GM18867 (cell line): Measurements from ENCODE around the gene PAPPA.

Experiments used
- ATAC-seq: cut with Tn5 transposase; IDR thresholded peaks from one replicate; pipeline ENCODE4 v1.9.1; 2021; ENCODE audit warnings: mild to moderate bottlenecking, moderate library complexity; ENCODE audit not compliant: unreplicated experiment

PAPPA gene

DNA sequence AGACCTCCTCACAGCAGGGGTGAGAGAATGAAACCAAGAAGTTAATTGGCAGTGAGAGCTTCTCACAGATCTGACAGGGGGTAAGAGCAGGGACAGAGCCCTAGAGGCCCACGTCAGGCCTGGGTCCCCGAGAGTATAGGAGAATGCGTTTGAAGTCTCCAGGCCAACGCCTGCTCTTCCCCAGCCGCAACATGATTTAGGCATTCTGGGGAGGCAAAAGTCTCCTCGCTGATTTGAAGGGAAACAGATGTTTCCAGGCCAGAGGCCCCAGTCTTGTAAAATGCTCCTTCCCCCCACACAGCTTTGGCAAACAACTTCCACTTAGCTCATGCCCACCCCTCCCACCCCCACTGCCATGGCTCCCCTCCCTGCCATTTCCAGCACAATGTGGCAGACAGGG is 294.3 kb downstream of the PAPPA start:
- no peak for ATAC-seq

DNA sequence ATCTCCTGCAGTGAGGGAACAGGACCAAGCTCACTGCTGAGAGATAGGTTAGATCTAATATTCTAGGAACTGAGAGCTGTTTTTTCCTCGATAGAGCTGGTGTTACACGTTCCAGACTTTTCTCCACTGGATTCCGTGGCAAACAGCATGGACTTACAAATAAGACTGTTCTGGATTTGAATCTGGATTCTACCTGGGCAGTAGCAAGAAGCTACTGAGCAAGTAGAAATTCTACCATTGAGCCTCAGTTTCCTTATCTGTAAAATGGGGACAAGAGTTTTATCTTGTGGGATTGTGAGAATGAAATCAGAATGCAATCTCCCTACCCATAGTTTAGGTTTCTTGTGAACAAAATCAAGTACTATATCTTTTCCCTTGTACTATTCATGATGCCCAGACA is 294.8 kb downstream of the PAPPA start:
- ATAC-seq = no peak

DNA sequence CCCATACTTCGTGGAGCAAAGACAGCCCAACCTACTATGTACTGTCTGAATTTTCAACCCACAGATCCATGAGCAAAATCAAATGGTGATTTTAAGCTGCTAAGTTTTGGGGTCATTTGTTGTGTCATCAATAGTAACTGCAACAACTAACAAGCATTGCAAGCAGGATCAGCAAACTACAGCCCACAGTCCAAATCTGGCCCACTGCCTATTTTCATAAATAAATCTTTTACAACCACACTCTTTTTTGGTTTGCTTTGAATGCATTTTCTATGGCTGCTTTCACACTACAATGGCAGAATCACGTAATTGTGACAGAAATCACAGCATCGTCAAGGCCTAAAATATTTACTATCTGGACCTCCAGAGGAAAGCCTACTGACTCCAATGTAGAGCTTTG is 296.4 kb downstream of the PAPPA start:
- ATAC-seq = no peak

DNA sequence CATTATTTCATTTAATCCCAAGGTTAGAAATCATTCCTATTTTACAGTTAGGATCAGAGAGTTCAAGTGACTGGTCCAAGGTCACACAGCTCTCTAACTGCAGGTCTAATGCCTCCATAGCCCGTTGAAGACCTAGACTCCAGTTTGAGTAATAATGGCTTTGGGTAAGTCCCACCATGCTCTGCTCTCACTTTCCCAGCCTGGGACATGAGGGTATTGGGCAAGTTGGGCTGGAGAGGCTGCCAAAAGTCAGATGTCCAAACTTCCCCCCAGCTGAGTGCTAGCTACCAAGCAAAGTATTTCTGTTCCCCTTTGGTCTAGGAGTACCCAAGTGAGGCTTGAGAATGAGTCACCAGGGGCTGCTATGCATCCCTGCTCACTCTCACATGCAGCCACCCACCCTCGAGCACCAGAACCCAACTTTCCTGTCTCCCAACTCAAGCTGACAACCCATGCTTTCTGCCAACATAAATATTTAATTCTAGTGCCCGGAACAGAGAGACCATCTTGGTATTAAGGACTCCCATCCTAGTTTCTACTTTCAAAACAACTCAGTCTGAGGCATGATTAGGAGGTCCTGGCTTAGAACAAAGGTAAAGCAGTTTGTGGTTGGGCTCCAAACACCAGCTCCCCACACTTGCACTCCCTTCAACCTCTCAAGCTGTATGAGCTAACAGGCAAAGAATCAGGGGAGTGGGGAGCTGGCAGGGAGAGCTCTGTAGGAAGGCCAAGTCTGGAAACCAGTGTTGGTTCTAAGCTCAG is 297.0 kb downstream of the PAPPA start:
- peak; percentile 87 for ATAC-seq

DNA sequence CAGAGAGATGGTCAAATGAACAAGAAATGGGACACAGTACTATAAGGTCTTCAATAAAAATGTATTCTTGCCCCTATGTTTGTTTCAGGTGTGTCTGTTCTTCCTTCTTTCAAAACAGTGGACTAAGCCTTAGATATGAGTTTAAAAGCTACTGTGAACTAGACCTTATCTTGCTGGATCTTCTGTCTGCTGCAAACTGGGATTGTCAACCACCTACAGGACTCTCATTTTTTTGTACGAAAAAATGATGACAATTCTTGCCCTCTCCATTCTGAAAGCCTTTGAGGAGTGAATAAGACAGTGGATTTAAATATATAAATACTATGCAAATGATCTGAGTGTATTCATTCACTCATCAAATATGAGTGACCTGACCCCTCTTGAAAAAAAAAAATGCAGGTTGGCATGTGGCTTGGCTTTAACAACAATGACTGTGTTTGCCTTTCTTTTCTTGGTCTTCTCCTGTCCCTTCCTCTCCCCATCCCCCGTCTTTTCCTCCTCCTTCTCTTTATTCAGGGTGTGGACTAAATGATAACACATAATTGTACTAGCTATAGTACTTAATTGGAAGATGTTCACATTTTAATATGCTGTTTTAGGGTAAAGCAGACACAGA is 298.0 kb downstream of the PAPPA start:
- no peak for ATAC-seq
